Endodermal cell (in vitro differentiated cells): ENCODE measurements around the gene ADRM1. TPM values are rescaled to one million over a fixed set of nuclear protein-coding genes. Genes with fewer than 3 reads are reported as not detected.

Source experiments
- DNase-seq: peaks from one replicate; pipeline ENCODE4 v3.0.0-alpha.2; 2017
- H3K27ac ChIP-seq: 2 replicates; pipeline ENCODE4 v1.5.1; 2013; ENCODE audit warnings: mild to moderate bottlenecking, low read depth, low read length, moderate library complexity
- H3K27me3 ChIP-seq: 2 replicates; pipeline ENCODE4 v1.6.1; 2013; ENCODE audit warnings: mild to moderate bottlenecking, low read length, moderate library complexity; ENCODE audit not compliant: insufficient read depth, control insufficient read depth, poor library complexity, severe bottlenecking
- H3K36me3 ChIP-seq: 2 replicates; pipeline ENCODE4 v1.7.0; 2013; ENCODE audit warnings: mild to moderate bottlenecking, low read length, moderate library complexity; ENCODE audit not compliant: control insufficient read depth, insufficient read depth
- H3K4me1 ChIP-seq: one replicate; pipeline ENCODE4 v1.7.0; 2013; ENCODE audit warnings: low read length; ENCODE audit not compliant: control insufficient read depth, insufficient read depth
- H3K4me3 ChIP-seq: 2 replicates; pipeline ENCODE4 v1.5.1; 2013; ENCODE audit warnings: mild to moderate bottlenecking, low read length, moderate library complexity
- H3K9ac ChIP-seq: 2 replicates; pipeline ENCODE4 v1.6.1; 2013; ENCODE audit warnings: mild to moderate bottlenecking, low read length, moderate library complexity; ENCODE audit not compliant: poor library complexity, severe bottlenecking; ENCODE audit errors: extremely low read depth
- H3K9me3 ChIP-seq: 2 replicates; pipeline ENCODE4 v1.6.1; 2013; ENCODE audit warnings: mild to moderate bottlenecking, low read length, moderate library complexity; ENCODE audit not compliant: control insufficient read depth
- H3K27ac Mint-ChIP-seq: 2 replicates; pipeline ENCODE4 v1.8.0; 2020; ENCODE audit warnings: mixed read lengths
- H3K27me3 Mint-ChIP-seq: 2 replicates; pipeline ENCODE4 v1.8.0; 2021; ENCODE audit warnings: mild to moderate bottlenecking, mixed read lengths; ENCODE audit not compliant: insufficient read depth
- H3K36me3 Mint-ChIP-seq: 2 replicates; pipeline ENCODE4 v1.8.0; 2020; ENCODE audit warnings: low read depth, mixed read lengths
- H3K4me1 Mint-ChIP-seq: 2 replicates; pipeline ENCODE4 v1.8.0; 2020; ENCODE audit warnings: mixed read lengths
- H3K4me3 Mint-ChIP-seq: 2 replicates; pipeline ENCODE4 v1.8.0; 2020; ENCODE audit warnings: mild to moderate bottlenecking, moderate library complexity, mixed read lengths
- H3K9me3 Mint-ChIP-seq: 2 replicates; pipeline ENCODE4 v1.8.0; 2020; ENCODE audit warnings: mild to moderate bottlenecking, mixed read lengths
- WGBS, 2 experiments: methylation state at CpG; one replicate each; pipeline versions ENCODE4 v1.1.5 to v1.1.7; 2013; ENCODE audit warnings: missing lambda C conversion rate in 2 of 2, mixed read lengths in 1 of 2; ENCODE audit not compliant: insufficient coverage in 1 of 2, insufficient read length in 1 of 2; 5-methylcytosine and 5-hydroxymethylcytosine counted together
- total RNA-seq, 2 donors: library from RNA; stranded (reverse); fragmentation: NEBNext Ultra II Directional in 1 of 2; extraction: Animal tissue kit (Norgen Biotek cat#: 25700) in 1 of 2; gene quantifications; 2 replicates in 1 of 2; 3 replicates in 1 of 2; pipeline ENCODE4 v1.2.1, GENCODE V29; 2021
- TF ChIP-seq, protein P1 (sequence below): fragments of 200-600 bp; sonication (generic); conservative IDR thresholded peaks from 2 replicates; pipeline ENCODE4 v1.5.0; 2021; ENCODE audit warnings: antibody characterized with exemption, mild to moderate bottlenecking

The ADRM1 gene
- total RNA-seq, 2 donors from 2014 or later = 105 to 106 TPM

DNA sequence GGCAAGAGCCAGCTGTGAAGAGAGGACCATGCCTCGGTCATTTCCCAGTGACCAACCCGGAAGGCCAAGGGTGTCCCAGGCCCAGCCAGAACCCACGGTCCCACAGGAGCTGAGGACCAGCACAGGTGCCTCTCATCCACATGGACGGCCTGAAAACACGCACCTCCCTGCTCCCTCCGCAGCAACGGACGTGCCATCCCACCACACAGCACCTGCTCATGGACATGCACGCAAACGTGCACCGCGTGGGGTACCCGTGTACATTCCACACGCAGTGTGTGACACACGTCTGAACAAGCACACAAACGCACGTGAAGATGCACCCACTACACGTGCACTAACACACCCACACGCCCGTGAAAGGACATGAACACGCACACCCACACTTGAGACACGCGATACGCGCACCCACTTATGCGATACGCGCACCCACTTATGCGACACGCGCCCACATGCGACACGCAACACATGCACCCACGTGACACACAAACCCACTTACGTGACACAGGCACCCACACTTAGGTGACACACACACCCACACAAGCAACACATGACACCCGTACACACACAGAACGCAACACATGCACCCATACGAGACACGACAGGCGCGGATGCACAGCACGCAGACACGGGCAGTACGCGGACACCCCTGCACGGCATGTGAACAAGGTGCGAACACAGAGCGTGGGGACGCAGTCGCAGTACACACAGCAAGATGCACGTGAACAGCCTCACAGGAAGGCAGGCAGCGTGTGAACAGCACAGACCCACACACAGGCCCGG is 34.2 kb downstream of the ADRM1 start:
- Histone ChIP-seq H3K27me3 (no peaks in the 10 kb centered on the region), H3K36me3 (peaks cover 54% of the 10 kb centered on the region), H3K9me3 (no peaks in the 10 kb centered on the region), H3K4me1 (no peaks in the 10 kb centered on the region), H3K4me3 (no peak overlapping the region), H3K27ac (no peak overlapping the region), H3K9ac (no peak overlapping the region)
- Mint-ChIP-seq H3K4me3 (no peak overlapping the region), H3K36me3 (peaks cover 37% of the 10 kb centered on the region), H3K4me1 (no peaks in the 10 kb centered on the region), H3K27me3 (no peaks in the 10 kb centered on the region), H3K27ac (no peak overlapping the region), H3K9me3 (no peaks in the 10 kb centered on the region)
- 95 to 98% methylated on average over 44 to 53 of the region's 53 CpGs for WGBS, 2 experiments
- TF ChIP-seq, protein P1, sequence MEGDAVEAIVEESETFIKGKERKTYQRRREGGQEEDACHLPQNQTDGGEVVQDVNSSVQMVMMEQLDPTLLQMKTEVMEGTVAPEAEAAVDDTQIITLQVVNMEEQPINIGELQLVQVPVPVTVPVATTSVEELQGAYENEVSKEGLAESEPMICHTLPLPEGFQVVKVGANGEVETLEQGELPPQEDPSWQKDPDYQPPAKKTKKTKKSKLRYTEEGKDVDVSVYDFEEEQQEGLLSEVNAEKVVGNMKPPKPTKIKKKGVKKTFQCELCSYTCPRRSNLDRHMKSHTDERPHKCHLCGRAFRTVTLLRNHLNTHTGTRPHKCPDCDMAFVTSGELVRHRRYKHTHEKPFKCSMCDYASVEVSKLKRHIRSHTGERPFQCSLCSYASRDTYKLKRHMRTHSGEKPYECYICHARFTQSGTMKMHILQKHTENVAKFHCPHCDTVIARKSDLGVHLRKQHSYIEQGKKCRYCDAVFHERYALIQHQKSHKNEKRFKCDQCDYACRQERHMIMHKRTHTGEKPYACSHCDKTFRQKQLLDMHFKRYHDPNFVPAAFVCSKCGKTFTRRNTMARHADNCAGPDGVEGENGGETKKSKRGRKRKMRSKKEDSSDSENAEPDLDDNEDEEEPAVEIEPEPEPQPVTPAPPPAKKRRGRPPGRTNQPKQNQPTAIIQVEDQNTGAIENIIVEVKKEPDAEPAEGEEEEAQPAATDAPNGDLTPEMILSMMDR = no peak
- no peak for DNase-seq

GRCh38 chr20:62337558-62338293 is 34.9 kb downstream of the ADRM1 start:
- peaks cover 62% of the 10 kb centered on the region for H3K36me3 ChIP-seq
- DNase-seq = no peak
- Mint-ChIP-seq H3K4me3 (no peak overlapping the region), H3K27ac (no peak overlapping the region), H3K27me3 (no peaks in the 10 kb centered on the region), H3K4me1 (no peaks in the 10 kb centered on the region), H3K36me3 (peaks cover 40% of the 10 kb centered on the region), H3K9me3 (no peaks in the 10 kb centered on the region)
- H3K9ac ChIP-seq = no peak overlapping the region
- H3K27me3 ChIP-seq = no peaks in the 10 kb centered on the region
- H3K27ac ChIP-seq = no peak overlapping the region
- 95 to 98% methylated on average over 27 to 34 of the region's 34 CpGs for WGBS, 2 experiments
- TF ChIP-seq, protein P1 = no peak
- H3K4me1 ChIP-seq = no peaks in the 10 kb centered on the region
- no peak overlapping the region for H3K4me3 ChIP-seq
- H3K9me3 ChIP-seq = no peaks in the 10 kb centered on the region

DNA sequence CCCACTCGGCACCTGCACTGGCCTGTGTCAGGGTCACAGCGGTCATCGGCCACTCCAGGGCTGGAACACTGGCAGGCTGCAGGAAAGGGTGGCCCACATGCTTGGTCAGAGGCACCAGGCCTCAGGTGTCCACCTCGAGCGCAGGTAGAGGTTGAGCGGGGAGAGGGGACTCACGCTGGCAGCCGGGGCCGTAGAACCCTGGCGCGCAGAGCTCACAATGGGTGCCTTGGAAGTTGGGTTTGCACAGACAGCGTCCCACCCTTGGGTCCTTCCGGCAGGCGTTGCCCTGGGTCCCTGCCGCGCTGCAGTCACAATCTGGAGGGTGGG is 35.5 kb downstream of the ADRM1 start:
- TF ChIP-seq, protein P1 = no peak
- WGBS, 2 experiments = 95 to 98% methylated on average over 11 to 16 of the region's 16 CpGs
- peaks cover 67% of the 10 kb centered on the region for H3K36me3 ChIP-seq
- no peak for DNase-seq
- H3K4me3 Mint-ChIP-seq = no peak overlapping the region
- H3K27me3 ChIP-seq = no peaks in the 10 kb centered on the region
- H3K4me3 ChIP-seq = no peak overlapping the region
- H3K27ac Mint-ChIP-seq = no peak overlapping the region
- H3K36me3 Mint-ChIP-seq = peaks cover 45% of the 10 kb centered on the region
- H3K9me3 Mint-ChIP-seq = no peaks in the 10 kb centered on the region
- H3K9ac ChIP-seq = no peak overlapping the region
- no peaks in the 10 kb centered on the region for H3K27me3 Mint-ChIP-seq
- H3K4me1 Mint-ChIP-seq = no peaks in the 10 kb centered on the region
- no peaks in the 10 kb centered on the region for H3K9me3 ChIP-seq
- H3K4me1 ChIP-seq = no peaks in the 10 kb centered on the region
- no peak overlapping the region for H3K27ac ChIP-seq
